Sigmoid colon (tissue), 3 donors: Measurements from ENCODE around the gene HDAC6.
"Not testable (repeated sequence)": the region's sequence is repeated elsewhere in the genome, so short reads cannot be mapped to it uniquely, and the experiment has no call there.

Experiments used
- POLR2A ChIP-seq, 2 donors: fragments of 450-650 bp; IDR thresholded peaks; one replicate each; pipeline ENCODE4 v1.6.1; 2016; ENCODE audit warnings: antibody characterized with exemption in 2 of 2, mild to moderate bottlenecking in 2 of 2, moderate library complexity in 2 of 2
- TF ChIP-seq, protein P1 (sequence below), 4 experiments: fragments of 450-650 bp in 3 of 4; fragments of 200-600 bp in 1 of 4; IDR thresholded peaks; one replicate each; pipeline ENCODE4 v1.5.1; 2016 to 2019; ENCODE audit warnings: antibody characterized with exemption in 4 of 4, mild to moderate bottlenecking in 3 of 4, moderate library complexity in 2 of 4

- TF ChIP-seq POLR2A (IDR thresholded peaks at IDR 0.05): not testable (repeated sequence)
- TF ChIP-seq, protein P1, sequence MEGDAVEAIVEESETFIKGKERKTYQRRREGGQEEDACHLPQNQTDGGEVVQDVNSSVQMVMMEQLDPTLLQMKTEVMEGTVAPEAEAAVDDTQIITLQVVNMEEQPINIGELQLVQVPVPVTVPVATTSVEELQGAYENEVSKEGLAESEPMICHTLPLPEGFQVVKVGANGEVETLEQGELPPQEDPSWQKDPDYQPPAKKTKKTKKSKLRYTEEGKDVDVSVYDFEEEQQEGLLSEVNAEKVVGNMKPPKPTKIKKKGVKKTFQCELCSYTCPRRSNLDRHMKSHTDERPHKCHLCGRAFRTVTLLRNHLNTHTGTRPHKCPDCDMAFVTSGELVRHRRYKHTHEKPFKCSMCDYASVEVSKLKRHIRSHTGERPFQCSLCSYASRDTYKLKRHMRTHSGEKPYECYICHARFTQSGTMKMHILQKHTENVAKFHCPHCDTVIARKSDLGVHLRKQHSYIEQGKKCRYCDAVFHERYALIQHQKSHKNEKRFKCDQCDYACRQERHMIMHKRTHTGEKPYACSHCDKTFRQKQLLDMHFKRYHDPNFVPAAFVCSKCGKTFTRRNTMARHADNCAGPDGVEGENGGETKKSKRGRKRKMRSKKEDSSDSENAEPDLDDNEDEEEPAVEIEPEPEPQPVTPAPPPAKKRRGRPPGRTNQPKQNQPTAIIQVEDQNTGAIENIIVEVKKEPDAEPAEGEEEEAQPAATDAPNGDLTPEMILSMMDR (IDR thresholded peaks at IDR 0.05): not testable (repeated sequence)
These were observed 52.4 kb downstream of the HDAC6 start for GRCh38 chrX:48854121-48854804.
